NCI-H460 (cell line): ENCODE measurements around the gene ARHGAP29. TPM values are rescaled to one million over a fixed set of nuclear protein-coding genes. Genes with fewer than 3 reads are reported as not detected.
A peak's percentile ranks its signal among the peaks of the same experiment; 100 is the strongest.

Source experiments
- DNase-seq: peaks from one replicate; pipeline ENCODE4 v3.0.0-alpha.2; 2016; ENCODE audit warnings: low read depth; ENCODE audit errors: extremely low read depth
- total RNA-seq: library from RNA; depleted of rRNA; stranded (reverse); fragments of >200 nt; shearing (Covaris generic); gene quantifications from 2 replicates; pipeline ENCODE4 v1.2.3, GENCODE V29; 2014

The ARHGAP29 gene
- total RNA-seq, 1 experiment from 2014 or later: 27.3 TPM

DNA sequence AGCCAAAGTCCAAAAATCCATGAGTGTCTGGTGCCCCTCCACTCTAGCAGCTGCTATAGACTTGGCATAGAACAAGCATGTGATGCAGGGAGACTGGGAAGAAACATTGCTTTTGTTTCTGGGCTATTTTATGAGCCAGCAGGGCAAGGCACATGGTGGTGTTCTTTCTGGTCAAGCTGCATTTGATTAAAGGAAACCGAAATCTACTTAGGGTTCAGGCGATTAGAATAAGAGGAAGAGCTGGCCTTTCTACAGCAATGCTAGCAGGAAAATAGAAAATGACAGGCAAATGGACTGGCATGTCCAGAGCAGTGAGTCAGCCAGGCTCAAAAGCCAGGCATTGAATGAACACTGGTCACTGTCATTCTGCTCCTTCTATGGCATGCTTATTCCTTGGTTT lies 28.5 kb upstream of the ARHGAP29 start:
- DNase-seq: no peak

DNA sequence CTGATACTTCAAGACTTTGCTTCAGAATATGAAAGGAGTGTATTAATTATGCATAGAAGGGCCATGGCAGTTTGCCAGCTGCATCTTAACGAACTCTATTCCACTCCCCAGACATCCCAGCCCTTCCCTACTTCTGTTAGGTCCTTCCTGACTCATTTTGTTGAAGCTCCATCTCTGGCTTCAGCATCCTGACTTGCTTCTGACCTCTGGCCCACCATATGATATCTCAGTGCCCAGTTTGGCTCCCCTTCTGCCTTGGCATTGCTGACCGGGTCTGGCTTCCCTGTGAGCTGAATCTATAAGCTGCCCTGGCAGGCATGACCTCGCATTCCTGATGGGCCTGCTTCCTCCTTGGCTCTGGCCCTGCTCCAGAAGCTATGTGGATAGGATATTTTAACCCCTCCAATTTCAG lies 27.6 kb upstream of the ARHGAP29 start:
- no peak for DNase-seq

DNA sequence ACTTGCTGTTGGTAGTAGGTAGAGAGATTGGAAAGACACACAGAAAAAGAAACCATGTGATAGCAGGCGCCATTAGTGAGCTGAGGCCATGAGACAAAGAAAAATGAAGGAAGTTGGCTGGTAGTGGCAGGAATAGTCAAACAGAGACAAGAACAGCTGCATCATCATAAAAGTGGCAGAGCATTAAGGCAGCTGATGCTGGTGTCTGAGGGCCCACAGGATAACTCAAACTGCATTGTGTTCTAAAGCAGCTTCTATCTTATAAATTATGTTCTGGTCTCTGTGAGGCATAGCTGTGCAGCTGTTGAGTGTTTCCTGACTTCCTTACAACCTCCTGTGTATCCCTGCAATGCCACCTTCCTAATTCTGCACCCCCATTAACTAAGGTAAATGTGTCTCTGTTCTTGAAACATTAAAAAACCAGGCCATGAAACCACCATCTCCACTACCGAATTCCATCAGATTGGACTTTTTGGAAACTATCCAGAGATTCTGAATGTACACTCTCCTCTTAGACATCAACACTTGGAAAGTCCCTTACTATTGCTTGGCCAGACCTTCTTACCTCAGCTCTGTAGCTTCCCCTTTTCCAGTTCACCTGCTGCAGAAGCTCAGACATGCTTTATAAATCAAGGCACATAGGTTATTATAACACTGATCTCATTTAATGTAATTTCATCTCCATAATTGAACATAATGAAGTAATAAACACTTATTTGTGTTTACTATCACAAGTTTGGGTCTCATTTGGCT lies 23.4 kb upstream of the ARHGAP29 start:
- DNase-seq: no peak

DNA sequence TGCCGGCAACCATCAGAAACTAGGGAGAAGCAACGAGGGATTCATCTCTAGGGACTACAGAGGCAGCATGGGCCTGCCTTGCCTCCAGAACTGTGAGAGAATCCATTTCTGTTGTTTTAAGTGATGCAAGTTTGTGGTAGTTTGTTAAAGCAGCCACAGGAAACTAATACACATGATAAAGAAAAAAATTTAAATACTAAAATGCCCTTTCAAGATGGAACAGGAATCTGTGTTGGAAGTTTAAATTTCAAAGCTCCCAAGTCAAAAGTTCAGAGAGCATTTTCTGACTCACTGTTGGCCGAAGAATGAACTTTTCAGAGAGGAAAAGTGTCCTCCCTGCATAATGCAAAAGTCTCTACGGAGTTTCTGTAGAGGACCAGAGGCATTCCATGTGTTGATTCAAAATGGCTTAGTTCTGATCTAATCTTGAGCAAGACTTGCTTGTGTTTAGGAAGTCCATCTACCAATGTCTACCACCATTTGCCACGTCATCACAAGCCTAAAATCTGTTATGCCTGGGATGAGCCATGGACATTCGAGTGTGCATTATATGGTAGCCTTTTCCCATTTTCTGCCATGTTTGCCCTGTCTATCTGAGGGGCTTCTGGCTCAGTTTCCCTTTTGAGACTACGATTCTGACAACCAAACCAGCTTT lies 22.4 kb upstream of the ARHGAP29 start:
- DNase-seq: no peak

DNA sequence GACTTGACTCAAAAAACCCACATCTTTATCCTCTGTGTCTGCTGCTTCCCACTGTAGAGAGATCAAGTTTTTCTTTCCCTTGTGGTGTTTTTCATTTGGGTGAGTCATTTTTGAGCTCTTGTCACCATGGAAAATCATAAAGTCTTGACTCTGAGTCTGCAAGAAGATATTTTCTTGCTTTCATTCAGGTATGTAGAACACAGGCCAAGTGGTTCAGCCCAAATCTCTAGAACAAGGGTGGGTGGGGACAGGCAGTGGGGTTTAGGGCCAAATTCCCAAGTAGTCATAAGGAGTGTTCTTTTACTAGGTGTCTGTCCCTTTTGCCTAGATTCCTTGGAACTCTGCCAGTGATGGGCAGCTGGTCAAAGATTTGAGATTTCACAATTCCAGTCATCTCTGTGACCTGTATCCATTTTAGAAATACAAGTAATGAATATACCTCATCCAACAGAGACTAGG lies 21.5 kb upstream of the ARHGAP29 start:
- DNase-seq: no peak

DNA sequence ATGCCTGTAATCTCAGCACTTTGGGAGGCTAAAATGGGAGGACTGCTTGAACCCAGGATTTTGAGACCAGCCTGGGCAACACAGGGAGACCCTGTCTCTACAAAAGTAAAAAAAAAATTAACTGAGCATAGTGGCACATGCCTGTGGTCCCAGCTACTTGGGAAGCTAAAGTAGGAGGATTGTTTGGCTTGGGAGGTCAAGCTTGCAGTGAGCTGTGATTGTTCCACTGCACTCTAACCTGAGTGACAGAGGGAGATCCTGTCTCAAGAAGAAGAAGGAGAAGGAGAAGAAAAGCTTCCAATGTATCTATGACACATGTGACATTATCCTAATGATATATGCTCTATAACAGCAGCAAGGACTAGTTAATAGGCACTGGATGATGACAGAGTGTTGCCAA lies 20.1 kb upstream of the ARHGAP29 start:
- no peak for DNase-seq

DNA sequence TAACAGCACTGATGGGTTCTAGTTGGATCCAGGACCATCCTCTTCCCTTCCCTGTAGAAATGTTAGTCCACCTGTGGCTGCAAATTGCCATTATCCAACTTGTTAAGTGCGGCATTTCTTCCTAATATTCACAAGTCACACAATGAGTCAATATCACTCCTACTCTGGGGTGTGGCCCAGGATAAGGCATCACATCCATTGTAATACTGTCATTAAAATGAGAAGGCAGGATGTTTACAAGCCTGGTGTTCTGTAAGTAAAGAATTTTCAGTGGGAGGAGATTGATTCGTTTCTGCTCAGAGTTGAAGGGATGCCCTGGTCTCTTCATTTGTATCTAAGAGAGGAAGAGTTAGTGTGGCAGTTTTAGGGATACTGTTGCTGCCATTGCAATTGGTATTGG lies 18.1 kb upstream of the ARHGAP29 start:
- DNase-seq: no peak

DNA sequence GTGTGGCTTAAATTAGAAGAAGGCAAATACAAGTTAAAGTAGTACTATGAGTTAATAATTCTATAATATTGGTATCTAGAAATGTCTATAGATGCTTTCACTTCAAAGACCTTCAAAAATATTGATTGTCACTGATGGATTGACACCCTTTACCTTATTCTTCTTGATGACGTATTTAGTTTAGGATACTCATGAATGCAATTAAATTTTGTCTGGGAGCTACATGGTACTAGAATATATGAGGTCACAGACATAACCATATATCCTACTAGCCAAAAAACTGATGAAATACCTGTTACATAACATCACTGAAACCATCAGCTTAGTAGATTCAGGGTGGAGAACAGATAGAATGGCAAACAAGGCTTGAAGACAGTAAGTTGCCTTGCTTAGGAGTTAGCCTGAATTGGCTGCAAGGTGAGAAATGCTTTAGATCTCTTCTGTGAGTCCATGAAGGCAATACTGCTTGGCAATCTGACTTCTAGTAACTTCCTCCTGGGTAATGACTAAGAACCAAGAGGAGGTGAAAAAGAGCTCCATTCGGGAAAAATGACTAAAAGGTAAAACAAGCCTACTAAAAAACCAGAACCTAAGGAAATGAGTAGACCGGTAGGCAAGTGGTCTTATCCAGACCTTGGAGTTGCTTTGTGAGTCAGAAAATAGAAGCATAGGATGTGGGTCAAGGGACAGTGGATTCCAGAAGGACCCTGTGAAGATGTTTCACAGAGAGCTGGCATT lies 16.9 kb upstream of the ARHGAP29 start:
- no peak for DNase-seq

DNA sequence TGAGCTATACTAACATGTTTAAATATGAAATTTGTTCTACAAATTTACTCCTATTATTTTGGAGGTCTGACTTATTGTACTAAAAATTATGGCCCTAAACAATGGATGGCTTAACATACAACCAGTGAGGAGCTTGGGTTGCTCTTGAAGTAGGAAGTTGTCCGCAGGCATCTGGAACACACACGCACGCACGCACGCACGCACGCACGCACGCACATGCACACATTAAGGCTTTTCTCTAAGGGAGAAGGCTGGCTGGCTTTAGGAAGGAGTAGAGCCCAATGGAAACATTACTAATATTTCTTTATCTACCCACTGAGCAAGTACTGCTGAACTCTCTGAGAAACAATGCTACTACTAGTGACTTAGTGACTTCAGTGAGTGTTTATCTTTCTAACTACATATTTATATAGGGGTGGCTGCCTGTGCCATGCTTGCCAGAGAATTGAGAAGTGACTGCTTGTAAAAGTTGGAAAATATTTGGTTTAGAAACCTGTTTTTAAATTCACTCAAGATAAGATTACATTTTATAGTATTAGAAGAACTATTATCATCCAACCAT lies 16.2 kb upstream of the ARHGAP29 start:
- no peak for DNase-seq

DNA sequence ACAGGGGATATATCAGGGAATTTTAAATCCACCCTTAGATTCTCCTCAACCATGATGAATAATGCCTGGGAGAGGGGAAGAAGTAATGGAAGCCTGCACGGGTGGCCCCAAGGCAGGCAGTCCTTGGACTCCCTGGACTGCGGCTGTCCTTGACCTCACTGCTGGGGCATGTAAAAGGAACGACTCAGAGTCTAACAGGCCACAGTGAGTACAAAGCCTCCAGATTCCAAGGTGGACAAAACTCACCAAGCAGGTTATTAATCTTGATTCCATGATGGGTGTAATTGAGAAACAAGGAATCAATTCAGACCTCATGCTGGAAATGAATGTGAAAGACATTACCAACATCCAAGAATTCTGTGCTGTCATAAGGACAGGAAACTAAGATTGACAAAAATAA lies 13.0 kb upstream of the ARHGAP29 start:
- DNase-seq: no peak

DNA sequence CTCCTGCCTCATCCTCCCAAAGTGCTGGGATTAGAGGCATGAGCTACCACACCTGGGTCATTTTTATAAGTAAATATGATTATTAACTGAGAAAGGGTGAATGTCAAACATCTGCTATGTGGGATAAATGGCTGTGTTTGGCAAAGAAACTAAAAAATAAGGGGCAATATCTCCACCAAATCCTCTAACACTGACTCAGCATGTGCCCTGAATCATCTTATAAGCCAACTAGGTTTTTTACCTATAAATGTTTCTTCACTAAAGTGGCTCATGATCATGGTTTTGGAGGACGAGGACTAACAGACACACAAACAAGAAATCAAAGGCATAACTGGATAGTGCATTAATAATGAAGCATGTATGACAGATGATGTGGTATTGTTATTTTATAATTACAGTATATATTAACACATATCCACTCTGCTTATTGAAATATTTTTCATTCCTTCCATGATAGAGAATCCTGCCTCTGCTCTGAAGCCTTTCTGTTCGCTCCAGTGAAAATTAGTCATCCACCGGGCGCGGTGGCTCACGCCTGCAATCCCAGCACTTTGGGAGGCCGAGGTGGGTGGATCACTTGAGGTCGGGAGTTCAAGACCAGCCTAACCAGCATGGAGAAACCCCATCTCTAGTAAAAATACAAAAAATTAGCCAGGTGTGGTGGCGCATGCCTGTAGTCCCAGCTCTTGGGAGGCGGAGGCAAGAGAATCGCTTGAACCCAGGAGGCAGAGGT lies 11.7 kb upstream of the ARHGAP29 start:
- DNase-seq: no peak

DNA sequence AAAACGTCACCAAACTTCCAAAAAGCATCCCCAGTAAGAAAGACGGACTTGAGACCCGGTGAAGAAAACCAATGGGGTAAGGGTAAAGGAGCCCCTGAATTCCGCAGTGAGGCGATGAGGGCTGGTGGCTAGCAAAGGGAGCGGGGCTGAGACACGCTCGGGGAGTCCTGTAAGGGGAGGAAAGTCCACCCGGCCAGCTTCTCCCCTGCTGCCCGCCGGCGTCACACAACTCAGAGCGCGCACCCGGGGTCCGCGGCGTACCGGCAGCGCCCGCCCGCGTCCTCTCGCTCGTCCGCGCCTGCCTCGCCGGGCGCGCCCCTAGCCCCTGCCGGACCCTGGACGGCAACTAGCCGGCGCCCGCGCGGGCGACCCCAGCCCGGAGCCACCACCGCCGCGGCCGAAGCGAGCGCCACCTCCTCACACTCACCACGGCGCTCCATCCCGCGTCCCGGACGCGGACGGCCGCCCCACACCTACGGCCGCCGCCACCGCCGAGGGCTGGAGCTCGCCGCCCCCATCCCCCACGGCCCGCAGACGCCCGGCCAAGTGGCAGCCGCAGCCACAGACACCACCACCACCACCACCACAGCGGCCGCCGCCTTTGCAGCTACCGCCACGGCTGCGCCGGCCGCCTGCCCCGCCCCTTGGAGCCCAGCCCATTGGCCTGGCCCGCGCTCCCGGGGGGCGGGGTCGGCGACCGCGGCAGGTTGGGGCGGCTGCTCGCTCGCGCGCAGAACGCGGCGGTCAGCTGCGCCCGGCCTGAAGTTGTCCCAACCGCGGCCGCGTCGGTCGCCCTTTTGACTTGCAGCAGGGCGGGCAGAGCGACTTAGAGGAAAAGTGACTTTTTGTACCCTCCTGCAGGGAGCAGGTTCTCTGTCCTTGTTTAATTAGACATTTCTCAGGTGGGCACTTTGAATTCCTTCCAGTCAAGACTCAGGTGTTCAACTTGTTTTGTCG lies 10.0 kb upstream of the ARHGAP29 start:
- peak; percentile 62 for DNase-seq

DNA sequence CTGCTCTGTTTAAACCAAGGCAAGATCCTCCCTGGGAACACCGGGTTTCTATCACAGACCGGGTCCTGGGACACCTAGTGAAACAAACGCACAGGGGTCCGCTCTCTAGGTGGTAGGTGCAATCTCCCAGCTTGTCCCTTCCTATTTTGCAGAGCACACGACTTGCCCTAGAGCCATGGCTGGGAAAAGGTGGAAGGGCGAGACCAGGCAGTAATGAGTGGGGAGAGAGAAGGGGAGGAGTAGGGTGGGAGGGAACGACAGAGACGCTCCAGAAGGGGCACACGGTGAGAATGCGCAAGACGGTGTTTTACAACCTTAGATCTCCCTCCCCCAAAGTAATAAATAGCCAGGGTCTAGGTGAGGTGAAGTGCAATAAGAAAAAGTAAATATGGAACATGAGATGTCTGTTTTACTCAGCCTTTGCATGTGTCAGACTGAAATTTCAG lies 9.3 kb upstream of the ARHGAP29 start:
- no peak for DNase-seq

DNA sequence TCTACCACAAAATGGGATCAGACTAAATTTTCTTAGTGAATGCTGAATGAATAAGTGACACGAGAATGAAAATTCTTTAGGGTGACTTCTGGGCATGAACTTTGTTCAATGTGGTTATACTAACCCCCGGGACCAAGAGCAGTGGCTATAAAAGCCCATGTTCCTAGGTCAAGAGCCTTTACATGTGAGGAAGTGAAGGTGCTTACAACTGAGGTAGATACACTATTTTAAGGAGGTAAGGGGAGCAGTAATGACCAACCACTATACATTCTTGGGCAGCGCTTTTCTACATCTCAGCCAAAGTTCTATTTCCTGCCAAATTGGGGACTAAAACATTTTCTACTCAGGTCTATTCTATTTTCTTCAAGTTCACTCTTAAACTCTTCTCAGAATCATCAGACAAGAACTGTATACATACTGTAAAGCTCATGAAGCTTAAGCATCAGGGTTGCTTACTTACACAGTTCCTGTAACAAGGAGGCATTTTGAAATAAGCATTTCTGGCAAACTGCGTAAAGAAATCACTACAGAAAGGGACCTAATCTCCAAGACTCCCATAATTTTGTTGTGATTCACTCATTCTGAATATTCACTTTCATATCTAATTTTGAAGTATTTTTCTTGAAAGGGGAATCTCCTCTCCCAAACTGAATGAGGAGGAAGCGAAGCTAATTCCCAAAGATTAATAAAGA lies 8.5 kb upstream of the ARHGAP29 start:
- no peak for DNase-seq

DNA sequence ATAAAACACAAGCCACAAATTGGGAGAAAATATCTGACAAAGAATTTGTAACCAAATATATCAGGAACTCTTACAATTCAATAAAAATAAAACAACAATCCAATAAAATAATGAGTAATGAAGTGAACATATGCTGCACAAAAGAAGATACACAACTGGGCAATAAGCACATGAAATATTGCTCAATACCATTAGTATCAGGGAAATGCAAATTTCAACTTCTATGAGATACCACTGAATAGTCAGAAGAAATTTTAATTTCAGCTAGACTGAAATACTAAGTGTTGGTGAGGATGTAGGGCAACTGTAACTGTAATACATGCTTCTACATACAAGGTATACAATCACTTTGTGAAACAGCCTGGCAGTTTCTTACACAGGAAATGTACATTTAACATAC lies 7.4 kb upstream of the ARHGAP29 start:
- DNase-seq: no peak

DNA sequence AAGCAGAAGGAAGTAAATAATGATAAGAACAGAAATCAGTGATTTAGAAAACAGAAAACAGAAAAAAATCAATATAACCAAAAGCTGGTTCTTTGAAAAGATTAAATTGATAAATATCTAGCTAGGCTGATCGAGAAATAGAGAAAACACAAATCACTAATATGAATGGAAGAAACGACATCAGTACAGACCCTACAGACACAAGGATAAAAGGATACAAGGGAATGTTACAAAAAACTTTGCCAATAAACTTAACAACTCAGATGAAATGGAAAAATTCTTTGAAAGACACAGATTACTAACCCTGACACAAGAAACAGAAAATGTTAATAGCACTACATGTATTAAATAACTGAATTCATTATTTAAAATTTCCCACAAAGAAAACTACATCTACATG lies 6.3 kb upstream of the ARHGAP29 start:
- DNase-seq: no peak

DNA sequence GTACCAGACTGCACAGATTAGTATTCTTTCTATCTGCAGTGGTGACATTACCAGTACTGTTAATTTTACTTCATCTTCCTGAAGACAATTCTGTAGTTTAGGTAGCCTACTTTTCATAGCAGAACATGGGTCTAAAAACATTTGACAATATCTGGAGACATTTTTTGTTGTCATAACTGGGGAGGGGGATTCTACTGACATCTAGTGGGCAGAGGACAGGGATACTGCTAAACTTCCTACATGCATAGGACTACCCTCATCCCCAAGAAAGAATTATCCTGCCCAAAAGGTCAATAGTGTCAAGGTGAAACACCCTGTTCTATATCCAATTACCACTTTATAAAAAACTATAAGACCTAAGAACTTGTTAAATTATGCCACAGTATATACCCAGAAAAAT lies 3.4 kb upstream of the ARHGAP29 start:
- DNase-seq: no peak

DNA sequence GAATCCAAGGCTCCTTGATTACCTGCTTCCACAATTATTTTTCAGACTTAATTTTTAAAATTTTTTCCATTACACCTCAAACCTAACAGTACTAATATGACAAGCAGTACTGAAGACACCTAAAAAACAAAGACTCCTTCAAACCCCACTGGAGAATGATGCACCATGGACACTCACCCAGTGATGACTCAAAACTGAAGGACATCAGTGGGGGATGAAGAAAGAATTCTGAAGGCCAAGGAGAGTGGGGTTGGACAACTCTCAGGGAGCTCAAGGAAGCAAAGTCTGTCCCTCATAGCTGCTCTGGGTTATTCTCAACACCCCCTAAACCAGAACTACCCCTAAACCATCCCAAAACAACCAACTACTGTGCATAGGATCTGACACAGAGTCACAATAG lies 2.4 kb upstream of the ARHGAP29 start:
- no peak for DNase-seq

DNA sequence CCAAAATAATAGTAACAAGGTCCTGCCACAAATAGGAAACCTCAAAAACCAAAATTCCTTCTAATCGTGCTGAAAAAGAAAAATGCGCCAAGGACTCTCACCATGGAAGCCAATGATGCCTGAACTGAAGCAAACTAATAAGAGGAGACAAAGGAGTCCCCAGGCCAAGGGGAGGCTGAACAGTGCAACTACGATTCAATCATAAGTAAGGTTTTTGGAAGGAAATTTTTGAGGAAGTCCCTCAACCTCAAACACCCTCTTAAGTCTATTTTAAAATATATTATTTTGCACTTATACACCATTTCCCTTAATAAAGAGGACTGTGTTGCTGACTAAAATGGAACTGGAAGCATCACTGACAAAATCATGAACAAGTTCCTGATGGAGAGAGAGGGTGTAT lies 1.7 kb upstream of the ARHGAP29 start:
- no peak for DNase-seq
